Measurements from ENCODE around the gene TOB1. TPM values are rescaled to one million over a fixed set of nuclear protein-coding genes. Genes with fewer than 3 reads are reported as not detected.
A peak's percentile ranks its signal among the peaks of the same experiment; 100 is the strongest.

TOB1 gene
- total and polyA plus RNA-seq, 9 of the 15 experiments (the other 6 are each of a cell fraction or from before 2014, with no cell fraction given): 4.8 to 63.7 (median 13.2) TPM

DNA sequence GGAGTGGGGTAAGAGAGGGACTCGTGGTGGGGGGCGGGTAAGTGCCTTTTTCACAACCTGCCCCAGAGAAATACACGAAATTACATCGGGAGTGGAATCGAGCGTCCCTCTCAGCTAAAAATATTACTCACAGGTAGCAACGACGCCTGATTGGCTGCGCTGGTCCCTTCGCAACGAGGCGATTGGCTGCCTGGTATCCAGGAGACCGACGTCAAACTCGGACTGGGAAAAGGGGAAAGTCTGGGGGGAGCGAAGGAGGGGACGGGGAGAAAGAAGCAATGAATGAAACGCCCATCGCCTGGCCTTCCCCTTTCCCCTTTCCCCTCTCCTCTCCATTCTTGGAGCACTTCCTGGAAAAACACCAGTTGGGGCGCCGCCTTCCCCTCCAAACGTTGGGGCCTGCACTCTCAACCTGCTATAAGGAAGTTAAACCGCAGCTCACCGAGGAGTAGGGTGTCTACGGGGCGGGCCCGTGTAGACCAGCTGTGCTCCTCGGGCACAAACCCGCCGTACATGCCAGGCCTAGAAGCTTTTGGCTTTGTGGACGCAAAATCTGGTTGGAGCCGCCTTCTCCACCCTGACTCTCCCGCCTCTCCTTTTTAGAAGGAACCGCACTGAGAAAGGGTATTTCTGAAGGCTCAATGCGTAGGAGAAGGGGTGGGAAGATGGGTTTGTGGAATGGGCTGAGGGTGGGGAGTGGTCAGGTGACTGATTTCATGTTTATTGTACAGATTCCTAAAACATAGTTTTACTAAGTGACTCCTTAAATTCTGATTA lies 1.4 kb upstream of the TOB1 start (continued):
- TF ChIP-seq E2F3 (CRISPR knock-in tag; IDR thresholded peaks at IDR 0.05) (0 out of 2 replicates have a peak, but pooled peaks have one; percentile 21), PRPF4 (IDR thresholded peaks at IDR 0.05; ENCODE audit: insufficient read depth, low read depth, low read length, poor library complexity, severe bottlenecking) (no peak), STAT5B (CRISPR knock-in tag; IDR thresholded peaks at IDR 0.05) (no peak), YBX1 (IDR thresholded peaks at IDR 0.05) (no peak), ARID1B (IDR thresholded peaks at IDR 0.05) (0 out of 2 replicates have a peak, but pooled peaks have one; percentile 39), CHD1 (IDR thresholded peaks at IDR 0.05; ENCODE audit: low read length) (no peak), ZNF780A (CRISPR knock-in tag; IDR thresholded peaks at IDR 0.05) (no peak), ZNF707 (CRISPR knock-in tag; conservative IDR thresholded peaks at IDR 0.05) (no peak), ZNF764 (CRISPR knock-in tag; IDR thresholded peaks at IDR 0.05; ENCODE audit: low read depth) (no peak), ZNF282 (CRISPR knock-in tag; IDR thresholded peaks at IDR 0.05) (no peak), NR2C1 (IDR thresholded peaks at IDR 0.05) (0 out of 2 replicates have a peak, but pooled peaks have one; percentile 33), NR2C1 (tag; IDR thresholded peaks at IDR 0.05) (peak; percentile 60; the same call in 1 of the 2 replicates), POLR3G (IDR thresholded peaks at IDR 0.05; ENCODE audit: extremely low read depth, insufficient read length, insufficient replicate concordance) (no peak), HEY1 (CRISPR knock-in tag; IDR thresholded peaks at IDR 0.05; ENCODE audit: borderline replicate concordance) (no peak), FOXK2 (conservative IDR thresholded peaks at IDR 0.05 in 1 of 2, IDR thresholded peaks at IDR 0.05 in 1 of 2; ENCODE audit: low read depth in 2 of 2) (peak; percentile 32 to 45; a peak in 2 of 4 replicates)
- TF ChIP-seq, protein P1, sequence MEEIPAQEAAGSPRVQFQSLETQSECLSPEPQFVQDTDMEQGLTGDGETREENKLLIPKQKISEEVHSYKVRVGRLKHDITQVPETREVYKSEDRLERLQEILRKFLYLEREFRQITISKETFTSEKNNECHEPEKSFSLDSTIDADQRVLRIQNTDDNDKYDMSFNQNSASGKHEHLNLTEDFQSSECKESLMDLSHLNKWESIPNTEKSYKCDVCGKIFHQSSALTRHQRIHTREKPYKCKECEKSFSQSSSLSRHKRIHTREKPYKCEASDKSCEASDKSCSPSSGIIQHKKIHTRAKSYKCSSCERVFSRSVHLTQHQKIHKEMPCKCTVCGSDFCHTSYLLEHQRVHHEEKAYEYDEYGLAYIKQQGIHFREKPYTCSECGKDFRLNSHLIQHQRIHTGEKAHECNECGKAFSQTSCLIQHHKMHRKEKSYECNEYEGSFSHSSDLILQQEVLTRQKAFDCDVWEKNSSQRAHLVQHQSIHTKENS (CRISPR knock-in tag; IDR thresholded peaks at IDR 0.05): no peak
- TF ChIP-seq, protein P2, sequence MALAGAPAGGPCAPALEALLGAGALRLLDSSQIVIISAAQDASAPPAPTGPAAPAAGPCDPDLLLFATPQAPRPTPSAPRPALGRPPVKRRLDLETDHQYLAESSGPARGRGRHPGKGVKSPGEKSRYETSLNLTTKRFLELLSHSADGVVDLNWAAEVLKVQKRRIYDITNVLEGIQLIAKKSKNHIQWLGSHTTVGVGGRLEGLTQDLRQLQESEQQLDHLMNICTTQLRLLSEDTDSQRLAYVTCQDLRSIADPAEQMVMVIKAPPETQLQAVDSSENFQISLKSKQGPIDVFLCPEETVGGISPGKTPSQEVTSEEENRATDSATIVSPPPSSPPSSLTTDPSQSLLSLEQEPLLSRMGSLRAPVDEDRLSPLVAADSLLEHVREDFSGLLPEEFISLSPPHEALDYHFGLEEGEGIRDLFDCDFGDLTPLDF (CRISPR knock-in tag; IDR thresholded peaks at IDR 0.05): peak; percentile 65; the same call in 1 of the 2 replicates
- TF ChIP-seq, protein P3, sequence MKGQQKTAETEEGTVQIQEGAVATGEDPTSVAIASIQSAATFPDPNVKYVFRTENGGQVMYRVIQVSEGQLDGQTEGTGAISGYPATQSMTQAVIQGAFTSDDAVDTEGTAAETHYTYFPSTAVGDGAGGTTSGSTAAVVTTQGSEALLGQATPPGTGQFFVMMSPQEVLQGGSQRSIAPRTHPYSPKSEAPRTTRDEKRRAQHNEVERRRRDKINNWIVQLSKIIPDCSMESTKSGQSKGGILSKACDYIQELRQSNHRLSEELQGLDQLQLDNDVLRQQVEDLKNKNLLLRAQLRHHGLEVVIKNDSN (CRISPR knock-in tag; IDR thresholded peaks at IDR 0.05): peak; percentile 47
- TF ChIP-seq, protein P4, sequence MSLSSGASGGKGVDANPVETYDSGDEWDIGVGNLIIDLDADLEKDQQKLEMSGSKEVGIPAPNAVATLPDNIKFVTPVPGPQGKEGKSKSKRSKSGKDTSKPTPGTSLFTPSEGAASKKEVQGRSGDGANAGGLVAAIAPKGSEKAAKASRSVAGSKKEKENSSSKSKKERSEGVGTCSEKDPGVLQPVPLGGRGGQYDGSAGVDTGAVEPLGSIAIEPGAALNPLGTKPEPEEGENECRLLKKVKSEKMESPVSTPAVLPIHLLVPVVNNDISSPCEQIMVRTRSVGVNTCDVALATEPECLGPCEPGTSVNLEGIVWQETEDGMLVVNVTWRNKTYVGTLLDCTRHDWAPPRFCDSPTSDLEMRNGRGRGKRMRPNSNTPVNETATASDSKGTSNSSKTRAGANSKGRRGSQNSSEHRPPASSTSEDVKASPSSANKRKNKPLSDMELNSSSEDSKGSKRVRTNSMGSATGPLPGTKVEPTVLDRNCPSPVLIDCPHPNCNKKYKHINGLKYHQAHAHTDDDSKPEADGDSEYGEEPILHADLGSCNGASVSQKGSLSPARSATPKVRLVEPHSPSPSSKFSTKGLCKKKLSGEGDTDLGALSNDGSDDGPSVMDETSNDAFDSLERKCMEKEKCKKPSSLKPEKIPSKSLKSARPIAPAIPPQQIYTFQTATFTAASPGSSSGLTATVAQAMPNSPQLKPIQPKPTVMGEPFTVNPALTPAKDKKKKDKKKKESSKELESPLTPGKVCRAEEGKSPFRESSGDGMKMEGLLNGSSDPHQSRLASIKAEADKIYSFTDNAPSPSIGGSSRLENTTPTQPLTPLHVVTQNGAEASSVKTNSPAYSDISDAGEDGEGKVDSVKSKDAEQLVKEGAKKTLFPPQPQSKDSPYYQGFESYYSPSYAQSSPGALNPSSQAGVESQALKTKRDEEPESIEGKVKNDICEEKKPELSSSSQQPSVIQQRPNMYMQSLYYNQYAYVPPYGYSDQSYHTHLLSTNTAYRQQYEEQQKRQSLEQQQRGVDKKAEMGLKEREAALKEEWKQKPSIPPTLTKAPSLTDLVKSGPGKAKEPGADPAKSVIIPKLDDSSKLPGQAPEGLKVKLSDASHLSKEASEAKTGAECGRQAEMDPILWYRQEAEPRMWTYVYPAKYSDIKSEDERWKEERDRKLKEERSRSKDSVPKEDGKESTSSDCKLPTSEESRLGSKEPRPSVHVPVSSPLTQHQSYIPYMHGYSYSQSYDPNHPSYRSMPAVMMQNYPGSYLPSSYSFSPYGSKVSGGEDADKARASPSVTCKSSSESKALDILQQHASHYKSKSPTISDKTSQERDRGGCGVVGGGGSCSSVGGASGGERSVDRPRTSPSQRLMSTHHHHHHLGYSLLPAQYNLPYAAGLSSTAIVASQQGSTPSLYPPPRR (CRISPR knock-in tag; IDR thresholded peaks at IDR 0.05; ENCODE audit: borderline replicate concordance): 0 out of 2 replicates have a peak, but pooled peaks have one; percentile 45

Measured in K562 (cell line).